ENCODE measurements around the gene TSPAN9.

- TF ChIP-seq, protein P1, sequence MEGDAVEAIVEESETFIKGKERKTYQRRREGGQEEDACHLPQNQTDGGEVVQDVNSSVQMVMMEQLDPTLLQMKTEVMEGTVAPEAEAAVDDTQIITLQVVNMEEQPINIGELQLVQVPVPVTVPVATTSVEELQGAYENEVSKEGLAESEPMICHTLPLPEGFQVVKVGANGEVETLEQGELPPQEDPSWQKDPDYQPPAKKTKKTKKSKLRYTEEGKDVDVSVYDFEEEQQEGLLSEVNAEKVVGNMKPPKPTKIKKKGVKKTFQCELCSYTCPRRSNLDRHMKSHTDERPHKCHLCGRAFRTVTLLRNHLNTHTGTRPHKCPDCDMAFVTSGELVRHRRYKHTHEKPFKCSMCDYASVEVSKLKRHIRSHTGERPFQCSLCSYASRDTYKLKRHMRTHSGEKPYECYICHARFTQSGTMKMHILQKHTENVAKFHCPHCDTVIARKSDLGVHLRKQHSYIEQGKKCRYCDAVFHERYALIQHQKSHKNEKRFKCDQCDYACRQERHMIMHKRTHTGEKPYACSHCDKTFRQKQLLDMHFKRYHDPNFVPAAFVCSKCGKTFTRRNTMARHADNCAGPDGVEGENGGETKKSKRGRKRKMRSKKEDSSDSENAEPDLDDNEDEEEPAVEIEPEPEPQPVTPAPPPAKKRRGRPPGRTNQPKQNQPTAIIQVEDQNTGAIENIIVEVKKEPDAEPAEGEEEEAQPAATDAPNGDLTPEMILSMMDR (IDR thresholded peaks at IDR 0.05), result no peak
- TF ChIP-seq POLR2A (IDR thresholded peaks at IDR 0.05), result no peak
These were observed 448 bp downstream of the TSPAN9 start for GRCh38 chr12:3077572-3078081.

Data from heart left ventricle (tissue), 13 donors.